H1 (cell line): ENCODE measurements around the gene MSI2. TPM values are rescaled to one million over a fixed set of nuclear protein-coding genes. Genes with fewer than 3 reads are reported as not detected.

Experiments used
- EGR1 ChIP-seq: IDR thresholded peaks from 2 replicates; pipeline ENCODE4 v1.6.1; 2011; ENCODE audit warnings: low read depth, low read length, borderline replicate concordance
- GABPA ChIP-seq: IDR thresholded peaks from 2 replicates; pipeline ENCODE4 v1.6.1; 2011; ENCODE audit warnings: mild to moderate bottlenecking, low read length, moderate library complexity, borderline replicate concordance; ENCODE audit not compliant: insufficient read depth
- HDAC6 ChIP-seq: IDR thresholded peaks from one replicate; pipeline ENCODE4 v1.7.1; 2012; ENCODE audit warnings: low read depth, mild to moderate bottlenecking, inconsistent platforms, low read length, moderate library complexity
- JUND ChIP-seq: IDR thresholded peaks from 2 replicates; pipeline ENCODE4 v1.6.1; 2011; ENCODE audit warnings: mild to moderate bottlenecking, improper control_type of control experiment, low read length
- MAFK ChIP-seq: IDR thresholded peaks from 2 replicates; pipeline ENCODE4 v1.6.1; 2012; ENCODE audit warnings: low read depth, mild to moderate bottlenecking, improper control_type of control experiment, low read length
- SP1 ChIP-seq: IDR thresholded peaks from 2 replicates; pipeline ENCODE4 v1.6.1; 2011; ENCODE audit warnings: low read depth, low read length
- TBP ChIP-seq: IDR thresholded peaks from 2 replicates; pipeline ENCODE4 v1.6.1; 2011; ENCODE audit warnings: low read depth, low read length, improper control_type of control experiment
- polyA plus RNA-seq, 7 experiments: library from polyadenylated mRNA; depleted of rRNA in 3 of 7; stranded (reverse) in 5 of 7; unstranded in 2 of 7; fragments of >200 nt in 5 of 7; fragments of 200-250 nt in 2 of 7; gene quantifications; 1 replicate in 5 of 7; 2 replicates in 1 of 7; 4 replicates in 1 of 7; pipeline versions ENCODE4 v1.2.1 to v1.2.3, GENCODE V29; 2011 to 2013; ENCODE audit warnings: missing spikeins in 2 of 7, mixed read lengths in 2 of 7
- total RNA-seq: library from RNA; stranded (reverse); fragmentation: NEBNext Ultra II Directional; extraction: Animal tissue kit (Norgen Biotek cat#: 25700); gene quantifications from 2 replicates; pipeline ENCODE4 v1.2.1, GENCODE V29; 2021
- TF ChIP-seq, protein P1 (sequence below): fragments of 300-600 bp; sonication (generic); IDR thresholded peaks from 2 replicates; pipeline ENCODE4 v1.7.1; 2012; ENCODE audit warnings: low read length, moderate library complexity, mild to moderate bottlenecking, inconsistent platforms; ENCODE audit not compliant: insufficient replicate concordance
- TF ChIP-seq, protein P2 (sequence below): IDR thresholded peaks from 2 replicates; pipeline ENCODE4 v1.6.1; 2012; ENCODE audit warnings: inconsistent platforms
- TF ChIP-seq, protein P3 (sequence below): IDR thresholded peaks from 2 replicates; pipeline ENCODE4 v1.6.1; 2012; ENCODE audit warnings: low read length, inconsistent platforms

The MSI2 gene
- total and polyA plus RNA-seq, 2 of the 8 experiments (the other 6 are each of a cell fraction or from before 2014, with no cell fraction given) = 36.7 to 80.6 TPM

DNA sequence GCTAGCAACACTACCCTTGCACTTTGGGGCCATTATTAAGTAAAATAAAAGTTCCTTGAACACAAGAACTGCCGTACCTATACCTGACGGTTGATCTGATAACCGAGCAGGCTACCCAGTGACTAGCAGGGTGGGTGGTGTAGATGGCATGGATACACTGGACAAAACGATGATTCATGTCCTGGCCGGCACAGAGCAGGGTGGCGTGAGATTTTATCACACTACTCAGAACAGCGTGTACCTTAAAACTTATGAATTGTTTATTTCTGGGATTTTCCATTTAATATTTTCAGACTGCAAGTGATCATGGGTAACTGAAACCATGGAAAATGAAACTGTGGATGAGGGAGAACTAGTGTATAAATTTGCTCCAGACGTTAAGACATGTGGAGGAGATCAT, 41.0 kb upstream of the MSI2 start (continued):
- TF ChIP-seq, protein P1, sequence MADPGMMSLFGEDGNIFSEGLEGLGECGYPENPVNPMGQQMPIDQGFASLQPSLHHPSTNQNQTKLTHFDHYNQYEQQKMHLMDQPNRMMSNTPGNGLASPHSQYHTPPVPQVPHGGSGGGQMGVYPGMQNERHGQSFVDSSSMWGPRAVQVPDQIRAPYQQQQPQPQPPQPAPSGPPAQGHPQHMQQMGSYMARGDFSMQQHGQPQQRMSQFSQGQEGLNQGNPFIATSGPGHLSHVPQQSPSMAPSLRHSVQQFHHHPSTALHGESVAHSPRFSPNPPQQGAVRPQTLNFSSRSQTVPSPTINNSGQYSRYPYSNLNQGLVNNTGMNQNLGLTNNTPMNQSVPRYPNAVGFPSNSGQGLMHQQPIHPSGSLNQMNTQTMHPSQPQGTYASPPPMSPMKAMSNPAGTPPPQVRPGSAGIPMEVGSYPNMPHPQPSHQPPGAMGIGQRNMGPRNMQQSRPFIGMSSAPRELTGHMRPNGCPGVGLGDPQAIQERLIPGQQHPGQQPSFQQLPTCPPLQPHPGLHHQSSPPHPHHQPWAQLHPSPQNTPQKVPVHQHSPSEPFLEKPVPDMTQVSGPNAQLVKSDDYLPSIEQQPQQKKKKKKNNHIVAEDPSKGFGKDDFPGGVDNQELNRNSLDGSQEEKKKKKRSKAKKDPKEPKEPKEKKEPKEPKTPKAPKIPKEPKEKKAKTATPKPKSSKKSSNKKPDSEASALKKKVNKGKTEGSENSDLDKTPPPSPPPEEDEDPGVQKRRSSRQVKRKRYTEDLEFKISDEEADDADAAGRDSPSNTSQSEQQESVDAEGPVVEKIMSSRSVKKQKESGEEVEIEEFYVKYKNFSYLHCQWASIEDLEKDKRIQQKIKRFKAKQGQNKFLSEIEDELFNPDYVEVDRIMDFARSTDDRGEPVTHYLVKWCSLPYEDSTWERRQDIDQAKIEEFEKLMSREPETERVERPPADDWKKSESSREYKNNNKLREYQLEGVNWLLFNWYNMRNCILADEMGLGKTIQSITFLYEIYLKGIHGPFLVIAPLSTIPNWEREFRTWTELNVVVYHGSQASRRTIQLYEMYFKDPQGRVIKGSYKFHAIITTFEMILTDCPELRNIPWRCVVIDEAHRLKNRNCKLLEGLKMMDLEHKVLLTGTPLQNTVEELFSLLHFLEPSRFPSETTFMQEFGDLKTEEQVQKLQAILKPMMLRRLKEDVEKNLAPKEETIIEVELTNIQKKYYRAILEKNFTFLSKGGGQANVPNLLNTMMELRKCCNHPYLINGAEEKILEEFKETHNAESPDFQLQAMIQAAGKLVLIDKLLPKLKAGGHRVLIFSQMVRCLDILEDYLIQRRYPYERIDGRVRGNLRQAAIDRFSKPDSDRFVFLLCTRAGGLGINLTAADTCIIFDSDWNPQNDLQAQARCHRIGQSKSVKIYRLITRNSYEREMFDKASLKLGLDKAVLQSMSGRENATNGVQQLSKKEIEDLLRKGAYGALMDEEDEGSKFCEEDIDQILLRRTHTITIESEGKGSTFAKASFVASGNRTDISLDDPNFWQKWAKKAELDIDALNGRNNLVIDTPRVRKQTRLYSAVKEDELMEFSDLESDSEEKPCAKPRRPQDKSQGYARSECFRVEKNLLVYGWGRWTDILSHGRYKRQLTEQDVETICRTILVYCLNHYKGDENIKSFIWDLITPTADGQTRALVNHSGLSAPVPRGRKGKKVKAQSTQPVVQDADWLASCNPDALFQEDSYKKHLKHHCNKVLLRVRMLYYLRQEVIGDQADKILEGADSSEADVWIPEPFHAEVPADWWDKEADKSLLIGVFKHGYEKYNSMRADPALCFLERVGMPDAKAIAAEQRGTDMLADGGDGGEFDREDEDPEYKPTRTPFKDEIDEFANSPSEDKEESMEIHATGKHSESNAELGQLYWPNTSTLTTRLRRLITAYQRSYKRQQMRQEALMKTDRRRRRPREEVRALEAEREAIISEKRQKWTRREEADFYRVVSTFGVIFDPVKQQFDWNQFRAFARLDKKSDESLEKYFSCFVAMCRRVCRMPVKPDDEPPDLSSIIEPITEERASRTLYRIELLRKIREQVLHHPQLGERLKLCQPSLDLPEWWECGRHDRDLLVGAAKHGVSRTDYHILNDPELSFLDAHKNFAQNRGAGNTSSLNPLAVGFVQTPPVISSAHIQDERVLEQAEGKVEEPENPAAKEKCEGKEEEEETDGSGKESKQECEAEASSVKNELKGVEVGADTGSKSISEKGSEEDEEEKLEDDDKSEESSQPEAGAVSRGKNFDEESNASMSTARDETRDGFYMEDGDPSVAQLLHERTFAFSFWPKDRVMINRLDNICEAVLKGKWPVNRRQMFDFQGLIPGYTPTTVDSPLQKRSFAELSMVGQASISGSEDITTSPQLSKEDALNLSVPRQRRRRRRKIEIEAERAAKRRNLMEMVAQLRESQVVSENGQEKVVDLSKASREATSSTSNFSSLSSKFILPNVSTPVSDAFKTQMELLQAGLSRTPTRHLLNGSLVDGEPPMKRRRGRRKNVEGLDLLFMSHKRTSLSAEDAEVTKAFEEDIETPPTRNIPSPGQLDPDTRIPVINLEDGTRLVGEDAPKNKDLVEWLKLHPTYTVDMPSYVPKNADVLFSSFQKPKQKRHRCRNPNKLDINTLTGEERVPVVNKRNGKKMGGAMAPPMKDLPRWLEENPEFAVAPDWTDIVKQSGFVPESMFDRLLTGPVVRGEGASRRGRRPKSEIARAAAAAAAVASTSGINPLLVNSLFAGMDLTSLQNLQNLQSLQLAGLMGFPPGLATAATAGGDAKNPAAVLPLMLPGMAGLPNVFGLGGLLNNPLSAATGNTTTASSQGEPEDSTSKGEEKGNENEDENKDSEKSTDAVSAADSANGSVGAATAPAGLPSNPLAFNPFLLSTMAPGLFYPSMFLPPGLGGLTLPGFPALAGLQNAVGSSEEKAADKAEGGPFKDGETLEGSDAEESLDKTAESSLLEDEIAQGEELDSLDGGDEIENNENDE = no peak
- TF ChIP-seq JUND (no peak), EGR1 (no peak), HDAC6 (no peak), TBP (no peak), GABPA (no peak), SP1 (no peak), MAFK (no peak)
- TF ChIP-seq, protein P2, sequence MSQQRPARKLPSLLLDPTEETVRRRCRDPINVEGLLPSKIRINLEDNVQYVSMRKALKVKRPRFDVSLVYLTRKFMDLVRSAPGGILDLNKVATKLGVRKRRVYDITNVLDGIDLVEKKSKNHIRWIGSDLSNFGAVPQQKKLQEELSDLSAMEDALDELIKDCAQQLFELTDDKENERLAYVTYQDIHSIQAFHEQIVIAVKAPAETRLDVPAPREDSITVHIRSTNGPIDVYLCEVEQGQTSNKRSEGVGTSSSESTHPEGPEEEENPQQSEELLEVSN = no peak
- TF ChIP-seq, protein P3, sequence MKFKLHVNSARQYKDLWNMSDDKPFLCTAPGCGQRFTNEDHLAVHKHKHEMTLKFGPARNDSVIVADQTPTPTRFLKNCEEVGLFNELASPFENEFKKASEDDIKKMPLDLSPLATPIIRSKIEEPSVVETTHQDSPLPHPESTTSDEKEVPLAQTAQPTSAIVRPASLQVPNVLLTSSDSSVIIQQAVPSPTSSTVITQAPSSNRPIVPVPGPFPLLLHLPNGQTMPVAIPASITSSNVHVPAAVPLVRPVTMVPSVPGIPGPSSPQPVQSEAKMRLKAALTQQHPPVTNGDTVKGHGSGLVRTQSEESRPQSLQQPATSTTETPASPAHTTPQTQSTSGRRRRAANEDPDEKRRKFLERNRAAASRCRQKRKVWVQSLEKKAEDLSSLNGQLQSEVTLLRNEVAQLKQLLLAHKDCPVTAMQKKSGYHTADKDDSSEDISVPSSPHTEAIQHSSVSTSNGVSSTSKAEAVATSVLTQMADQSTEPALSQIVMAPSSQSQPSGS = no peak
